Thoracic aorta (tissue), 2 donors: ENCODE data around the gene PPP1R9A. TPM values are rescaled to one million over a fixed set of nuclear protein-coding genes. Genes with fewer than 3 reads are reported as not detected.

Experiments used
- ATAC-seq: fragments of 150-250 bp; one replicate; pipeline ENCODE4 v1.8.0; 2017; ENCODE audit warnings: low read depth; ENCODE audit not compliant: insufficient number of reproducible peaks, low FRiP score
- DNase-seq: peaks from one replicate; pipeline ENCODE4 v3.0.0-alpha.2; 2020; ENCODE audit warnings: low spot score
- H3K27ac ChIP-seq, 2 donors: fragments of 200-600 bp; sonication (generic); 1 replicate in 1 of 2; 2 replicates in 1 of 2; pipeline ENCODE4 v1.5.1; 2016; ENCODE audit warnings: mild to moderate bottlenecking in 2 of 2, moderate library complexity in 2 of 2
- H3K27me3 ChIP-seq: fragments of 200-600 bp; sonication (generic); replicated peaks from 2 replicates; pipeline ENCODE4 v1.6.0; 2016; ENCODE audit warnings: mild to moderate bottlenecking; ENCODE audit not compliant: insufficient read depth
- H3K36me3 ChIP-seq: fragments of 200-600 bp; sonication (generic); one replicate; pipeline ENCODE4 v1.5.1; 2016
- H3K4me1 ChIP-seq, 2 donors: fragments of 200-600 bp; sonication (generic); 1 replicate in 1 of 2; 2 replicates in 1 of 2; pipeline versions ENCODE4 v1.5.1 to v1.6.0; 2016; ENCODE audit warnings: low read depth in 2 of 2, mild to moderate bottlenecking in 1 of 2; ENCODE audit not compliant: control insufficient read depth in 1 of 2
- H3K4me3 ChIP-seq: fragments of 200-600 bp; sonication (generic); 2 replicates; pipeline ENCODE4 v1.5.1; 2016; ENCODE audit warnings: mild to moderate bottlenecking
- H3K9me3 ChIP-seq: fragments of 200-600 bp; sonication (generic); 2 replicates; pipeline ENCODE4 v1.5.1; 2016
- CTCF ChIP-seq: fragments of 200-600 bp; sonication (generic); IDR thresholded peaks from one replicate; pipeline ENCODE4 v1.5.1; 2019; ENCODE audit warnings: antibody characterized with exemption
- total RNA-seq, 2 donors: library from RNA; depleted of rRNA; stranded (reverse); fragments of >200 nt; gene quantifications; one replicate each; pipeline versions ENCODE4 v1.1.0 to v1.2.3, GENCODE V29; 2016

PPP1R9A gene
- total RNA-seq, 2 donors from 2014 or later, result 5.7 to 11.8 TPM

DNA sequence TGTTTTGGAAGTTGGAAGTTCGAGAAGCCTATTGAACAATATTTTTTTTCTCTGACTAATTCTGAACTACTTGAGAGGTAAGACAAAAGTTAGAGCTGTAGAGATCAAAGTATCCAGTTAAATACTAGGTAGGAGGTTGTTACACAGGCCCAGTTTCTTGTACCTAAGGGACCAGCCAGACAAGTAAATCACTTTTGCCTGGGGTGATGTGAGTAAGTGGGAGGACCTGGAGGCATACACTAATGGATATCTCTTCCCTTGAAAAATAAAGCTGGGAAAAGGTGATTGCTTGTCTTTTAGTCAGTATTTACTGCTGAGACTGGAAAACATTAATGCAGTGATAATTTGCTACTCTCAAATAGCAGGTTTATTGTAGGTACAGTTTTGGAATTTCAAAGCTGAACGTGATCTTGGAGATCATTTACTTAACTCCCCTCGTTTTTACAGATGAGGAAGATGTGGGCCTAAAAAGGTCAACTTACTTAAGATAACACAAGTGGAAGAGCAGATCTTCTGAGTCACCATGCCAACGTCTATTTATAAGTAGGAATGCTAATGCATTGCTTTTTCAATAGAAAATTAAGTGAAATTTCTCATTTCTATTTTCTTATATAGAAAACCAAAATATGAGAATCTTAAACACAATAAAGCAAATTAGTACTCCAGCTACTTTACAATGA, 181.3 kb downstream of the PPP1R9A start:
- H3K4me1 ChIP-seq, result peaks cover 0 to 9% of the 10 kb centered on the region in 2 donors
- H3K36me3 ChIP-seq, result no peaks in the 10 kb centered on the region
- TF ChIP-seq CTCF, result no peak
- H3K9me3 ChIP-seq, result no peaks in the 10 kb centered on the region
- ATAC-seq (no peak), DNase-seq (no peak)
- H3K27ac ChIP-seq, result no peak overlapping the region
- H3K27me3 ChIP-seq, result no peaks in the 10 kb centered on the region
- no peak overlapping the region for H3K4me3 ChIP-seq

DNA sequence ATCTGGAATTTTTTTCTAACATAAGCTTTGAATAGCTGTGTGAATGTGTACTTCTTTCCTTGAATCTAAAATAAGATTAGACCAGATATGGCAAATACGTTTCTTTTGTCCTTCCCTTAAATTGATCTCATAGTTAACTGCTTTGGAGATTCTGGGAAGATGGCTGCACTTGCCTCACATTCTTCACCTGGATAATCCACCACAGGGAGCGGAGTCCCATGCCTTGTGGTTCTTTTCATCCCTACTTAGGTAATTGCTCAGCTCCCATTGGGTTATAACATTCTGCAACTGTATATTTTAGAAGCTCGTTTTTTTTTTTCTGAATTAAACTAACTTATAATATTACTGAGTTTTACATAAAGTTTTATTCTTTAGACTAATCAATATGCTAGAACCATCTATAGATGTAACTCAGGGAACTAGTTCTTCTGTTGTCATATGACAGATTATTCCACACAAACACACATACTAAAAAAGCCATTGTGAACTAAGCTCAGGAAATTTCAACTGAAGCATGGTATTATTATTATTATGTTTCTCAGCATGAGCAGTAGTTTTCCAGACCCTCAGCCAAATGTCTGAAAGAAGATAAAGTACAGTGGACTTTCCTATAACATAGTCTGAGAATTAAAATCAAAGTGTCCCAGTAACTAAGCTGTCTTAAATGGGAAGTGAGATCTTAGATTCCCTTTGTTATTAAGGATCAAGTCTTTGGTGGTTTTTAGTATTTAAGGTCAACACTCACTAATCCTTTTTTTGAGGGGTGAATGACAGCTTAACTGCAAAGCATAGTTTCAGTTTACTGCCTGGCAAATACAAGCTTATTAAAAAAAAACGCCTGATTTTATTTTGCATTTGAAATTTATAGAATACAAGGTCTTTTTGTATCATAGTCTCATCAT, 182.3 kb downstream of the PPP1R9A start:
- H3K4me1 ChIP-seq, result peaks cover 0 to 9% of the 10 kb centered on the region in 2 donors
- no peaks in the 10 kb centered on the region for H3K9me3 ChIP-seq
- no peak overlapping the region for H3K27ac ChIP-seq
- no peak overlapping the region for H3K4me3 ChIP-seq
- ATAC-seq (no peak), DNase-seq (no peak)
- no peaks in the 10 kb centered on the region for H3K27me3 ChIP-seq
- no peak for TF ChIP-seq CTCF
- no peaks in the 10 kb centered on the region for H3K36me3 ChIP-seq

GRCh38 chr7:95092324-95092723, 184.9 kb downstream of the PPP1R9A start:
- Histone ChIP-seq H3K4me1 (peaks cover 0 to 9% of the 10 kb centered on the region in 2 donors), H3K36me3 (no peaks in the 10 kb centered on the region), H3K27ac (no peak overlapping the region), H3K4me3 (no peak overlapping the region), H3K27me3 (no peaks in the 10 kb centered on the region), H3K9me3 (no peaks in the 10 kb centered on the region)
- no peak for TF ChIP-seq CTCF
- no peak for DNase-seq
- ATAC-seq, result no peak

GRCh38 chr7:95095259-95095965, 188.0 kb downstream of the PPP1R9A start:
- Histone ChIP-seq H3K27me3 (no peaks in the 10 kb centered on the region), H3K4me3 (no peak overlapping the region), H3K27ac (no peak overlapping the region), H3K9me3 (no peaks in the 10 kb centered on the region), H3K4me1 (peaks cover 0 to 9% of the 10 kb centered on the region in 2 donors), H3K36me3 (no peaks in the 10 kb centered on the region)
- no peak for DNase-seq
- no peak for ATAC-seq
- no peak for TF ChIP-seq CTCF
